ENCODE data around the gene TRPM3.
"Not testable (repeated sequence)": the region's sequence is repeated elsewhere in the genome, so short reads cannot be mapped to it uniquely, and the experiment has no call there.

TRPM3 gene

GRCh38 chr9:70746760-70747159 is 374.7 kb downstream of the TRPM3 start:
- H3K4me3 ChIP-seq (replicated peaks; ENCODE audit: low read depth, low read length) = no peak overlapping the region
- no peak for TF ChIP-seq CTCF (IDR thresholded peaks at IDR 0.05; ENCODE audit: low read length, missing control alignments)
- peak; percentile 16 for DNase-seq (ENCODE audit: low read depth)

- no peak overlapping the region for H3K4me3 ChIP-seq (replicated peaks; ENCODE audit: low read depth, low read length)
- TF ChIP-seq CTCF (IDR thresholded peaks at IDR 0.05; ENCODE audit: low read length, missing control alignments) = no peak
- no peak for DNase-seq (ENCODE audit: low read depth)
Observed at GRCh38 chr9:70746316-70746715, 375.1 kb downstream of the TRPM3 start.

GRCh38 chr9:70724794-70725193 is 396.6 kb downstream of the TRPM3 start:
- DNase-seq (ENCODE audit: low read depth); H3K4me3 ChIP-seq (replicated peaks; ENCODE audit: low read depth, low read length): not testable (repeated sequence)

DNA sequence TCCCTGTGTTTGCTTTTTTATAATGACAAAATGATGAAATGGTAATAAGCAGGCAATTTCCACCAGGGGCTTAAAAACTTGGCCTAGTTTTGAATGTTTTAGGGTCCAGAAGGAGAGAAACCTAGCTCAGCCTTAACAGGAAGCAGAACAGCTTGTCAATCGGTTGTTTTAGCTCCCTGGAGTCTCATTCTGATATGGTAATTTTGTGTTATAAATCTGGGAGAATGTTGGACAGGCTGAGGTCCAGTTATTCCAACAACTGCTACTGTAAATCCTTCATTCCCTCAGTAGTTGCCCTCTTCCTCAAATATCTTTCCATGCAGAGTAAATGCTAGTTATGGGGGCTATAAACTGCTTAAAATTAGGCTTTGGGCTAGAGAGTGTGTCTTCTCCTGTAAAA is 397.4 kb downstream of the TRPM3 start:
- DNase-seq (ENCODE audit: low read depth) = not testable (repeated sequence)

GRCh38 chr9:70706797-70707196 is 414.6 kb downstream of the TRPM3 start:
- not testable (repeated sequence) for DNase-seq (ENCODE audit: low read depth); H3K4me3 ChIP-seq (replicated peaks; ENCODE audit: low read depth, low read length)

More for the DNA sequence above, 397.4 kb downstream of the TRPM3 start:
- not testable (repeated sequence) for H3K4me3 ChIP-seq (replicated peaks; ENCODE audit: low read depth, low read length)

DNA sequence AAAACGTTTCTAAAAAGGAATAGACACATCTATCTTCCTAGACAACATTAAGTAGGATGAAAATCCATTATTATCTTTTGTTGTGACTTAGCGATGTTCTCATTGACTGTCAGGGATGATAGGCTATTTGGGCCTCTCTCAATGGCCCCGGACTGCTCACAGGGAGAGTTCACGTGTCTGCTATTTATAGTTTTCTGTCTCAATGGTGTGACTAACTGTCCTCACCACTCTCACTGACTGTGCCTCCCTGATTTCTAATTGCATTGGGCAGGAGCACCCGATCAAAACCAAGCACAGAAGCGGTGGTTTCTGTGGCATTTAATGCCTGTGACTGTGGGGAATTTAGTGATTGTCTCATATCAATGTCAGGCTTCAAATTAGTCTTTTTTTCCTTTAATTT is 420.3 kb downstream of the TRPM3 start:
- H3K4me3 ChIP-seq (replicated peaks; ENCODE audit: low read depth, low read length) = no peak overlapping the region
- no peak for DNase-seq (ENCODE audit: low read depth)
- TF ChIP-seq CTCF (IDR thresholded peaks at IDR 0.05; ENCODE audit: low read length, missing control alignments) = no peak

GRCh38 chr9:70696694-70697335 is 424.6 kb downstream of the TRPM3 start:
- H3K4me3 ChIP-seq (replicated peaks; ENCODE audit: low read depth, low read length) = no peak overlapping the region
- DNase-seq (ENCODE audit: low read depth) = no peak
- no peak for TF ChIP-seq CTCF (IDR thresholded peaks at IDR 0.05; ENCODE audit: low read length, missing control alignments)

DNA sequence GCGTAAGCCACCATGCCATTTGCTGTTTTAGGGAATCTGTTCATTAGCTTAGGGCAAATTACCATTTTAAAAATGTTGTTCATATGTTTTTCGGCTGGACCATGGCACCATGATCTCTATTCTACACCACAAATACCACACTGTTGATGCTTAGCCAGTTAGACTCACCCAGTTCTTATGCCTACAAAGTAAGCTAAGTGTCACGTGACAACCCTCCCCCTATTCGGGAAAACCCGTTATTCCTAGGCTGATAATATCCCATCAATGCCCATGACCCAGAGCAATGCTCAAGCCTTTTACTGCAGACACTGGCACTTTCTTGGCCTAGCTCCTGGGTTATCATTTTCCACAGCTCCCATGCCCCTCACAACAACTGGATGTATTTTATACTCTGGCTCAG is 426.7 kb downstream of the TRPM3 start:
- DNase-seq (ENCODE audit: low read depth) = no peak
- no peak for TF ChIP-seq CTCF (IDR thresholded peaks at IDR 0.05; ENCODE audit: low read length, missing control alignments)
- no peak overlapping the region for H3K4me3 ChIP-seq (replicated peaks; ENCODE audit: low read depth, low read length)

DNA sequence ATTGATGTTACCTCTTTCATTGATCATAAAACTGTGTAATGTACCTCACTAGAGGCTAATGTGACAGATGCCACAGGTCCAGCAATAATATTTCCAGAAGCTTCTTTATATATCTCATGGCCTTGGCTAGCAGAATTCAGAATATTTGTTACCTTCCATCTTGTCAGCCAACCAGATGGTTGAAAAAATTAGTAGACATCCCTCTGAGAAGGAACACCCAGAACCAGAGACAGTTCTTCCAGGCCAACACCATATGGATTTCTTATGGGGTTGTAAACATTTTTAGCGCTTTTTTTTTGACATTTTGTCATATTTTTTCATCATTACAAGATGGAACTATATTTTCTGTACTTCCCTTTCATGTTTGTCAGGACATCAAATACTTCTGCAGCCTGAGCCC is 428.2 kb downstream of the TRPM3 start:
- DNase-seq (ENCODE audit: low read depth) = no peak
- no peak overlapping the region for H3K4me3 ChIP-seq (replicated peaks; ENCODE audit: low read depth, low read length)
- no peak for TF ChIP-seq CTCF (IDR thresholded peaks at IDR 0.05; ENCODE audit: low read length, missing control alignments)
